Neuronal stem cell (in vitro differentiated cells): ENCODE data around the gene CSHL1.
"Not testable (repeated sequence)": the region's sequence is repeated elsewhere in the genome, so short reads cannot be mapped to it uniquely, and the experiment has no call there.

Experiments
- DNase-seq: peaks from one replicate; pipeline ENCODE4 v3.0.0-alpha.2; 2013; ENCODE audit warnings: low spot score
- H2AFZ ChIP-seq: one replicate; pipeline ENCODE4 v1.6.1; 2013; ENCODE audit warnings: mild to moderate bottlenecking, low read length, inconsistent platforms
- H2AK5ac ChIP-seq: 2 replicates; pipeline ENCODE4 v1.6.1; 2013; ENCODE audit warnings: low read depth, mild to moderate bottlenecking, inconsistent platforms, low read length, moderate library complexity, mixed read lengths
- H2BK120ac ChIP-seq: 2 replicates; pipeline ENCODE4 v1.6.1; 2013; ENCODE audit warnings: low read depth, mild to moderate bottlenecking, inconsistent platforms, low read length, moderate library complexity, mixed read lengths
- H2BK12ac ChIP-seq: one replicate; pipeline ENCODE4 v1.6.1; 2013; ENCODE audit warnings: low read length, inconsistent platforms
- H2BK15ac ChIP-seq: 2 replicates; pipeline ENCODE4 v1.6.1; 2013; ENCODE audit warnings: mild to moderate bottlenecking, low read length, inconsistent platforms, mixed read lengths
- H2BK5ac ChIP-seq: one replicate; pipeline ENCODE4 v1.6.1; 2013; ENCODE audit warnings: inconsistent platforms, mild to moderate bottlenecking, low read length, moderate library complexity
- H3K14ac ChIP-seq: one replicate; pipeline ENCODE4 v1.6.1; 2013; ENCODE audit warnings: low read length, inconsistent platforms
- H3K18ac ChIP-seq: 2 replicates; pipeline ENCODE4 v1.6.1; 2013; ENCODE audit warnings: low read length, inconsistent platforms
- H3K23ac ChIP-seq: 2 replicates; pipeline ENCODE4 v1.6.1; 2013; ENCODE audit warnings: low read depth, mild to moderate bottlenecking, mixed read lengths, low read length, inconsistent platforms; ENCODE audit not compliant: poor library complexity
- H3K27ac ChIP-seq: replicated peaks from 3 replicates; pipeline ENCODE4 v1.5.1; 2013; ENCODE audit warnings: low read length, inconsistent platforms
- H3K27me3 ChIP-seq, 3 experiments: 2 replicates each; pipeline ENCODE4 v1.6.1; 2013; ENCODE audit warnings: low read length in 3 of 3, mild to moderate bottlenecking in 2 of 3, inconsistent platforms in 1 of 3, low read depth in 1 of 3, mixed read lengths in 1 of 3, moderate library complexity in 1 of 3; ENCODE audit not compliant: control insufficient read depth in 3 of 3, insufficient read depth in 3 of 3
- H3K36me3 ChIP-seq, 2 donors: replicated peaks in 1 of 2; 2 replicates each; pipeline ENCODE4 v1.6.1; 2013; ENCODE audit warnings: low read length in 2 of 2; ENCODE audit not compliant: control insufficient read depth in 2 of 2, insufficient read depth in 2 of 2
- H3K4ac ChIP-seq: 2 replicates; pipeline ENCODE4 v1.6.1; 2013; ENCODE audit warnings: inconsistent platforms, mild to moderate bottlenecking, low read length, moderate library complexity
- H3K4me1 ChIP-seq, 2 donors: 1 replicate in 1 of 2; 2 replicates in 1 of 2; pipeline ENCODE4 v1.6.1; 2013; ENCODE audit warnings: low read length in 2 of 2, low read depth in 1 of 2; ENCODE audit not compliant: control insufficient read depth in 2 of 2, insufficient read depth in 1 of 2
- H3K4me2 ChIP-seq: one replicate; pipeline ENCODE4 v1.6.1; 2013; ENCODE audit warnings: mild to moderate bottlenecking, low read length, inconsistent platforms; ENCODE audit not compliant: insufficient read depth, poor library complexity, severe bottlenecking
- H3K4me3 ChIP-seq, 2 donors: 2 replicates each; pipeline ENCODE4 v1.5.1; 2013; ENCODE audit warnings: low read length in 2 of 2, mild to moderate bottlenecking in 2 of 2, inconsistent platforms in 1 of 2, moderate library complexity in 1 of 2
- H3K79me1 ChIP-seq: one replicate; pipeline ENCODE4 v1.6.1; 2013; ENCODE audit warnings: low read depth, mild to moderate bottlenecking, inconsistent platforms, low read length, moderate library complexity
- H3K9ac ChIP-seq: one replicate; pipeline ENCODE4 v1.6.1; 2013; ENCODE audit warnings: mild to moderate bottlenecking, low read depth, low read length, inconsistent platforms; ENCODE audit not compliant: poor library complexity
- H3K9me3 ChIP-seq, 2 donors: replicated peaks in 1 of 2; 2 replicates each; pipeline versions ENCODE3 to v1.6.1; 2013; ENCODE audit warnings: low read length in 2 of 2, mild to moderate bottlenecking in 2 of 2, inconsistent platforms in 1 of 2, low read depth in 1 of 2, mixed read lengths in 1 of 2, moderate library complexity in 1 of 2; ENCODE audit not compliant: control insufficient read depth in 2 of 2, insufficient read depth in 1 of 2
- H4K8ac ChIP-seq: one replicate; pipeline ENCODE4 v1.6.1; 2013; ENCODE audit warnings: low read depth, mild to moderate bottlenecking, inconsistent platforms, low read length, moderate library complexity
- H4K91ac ChIP-seq: one replicate; pipeline ENCODE4 v1.6.1; 2013; ENCODE audit warnings: low read length, low read depth, mild to moderate bottlenecking, inconsistent platforms; ENCODE audit not compliant: poor library complexity
- WGBS, 2 donors: extraction: QIAGEN DNeasy Blood & Tissue Kit; methylation state at CpG; one replicate each; pipeline ENCODE4 v1.1.7; 2013; ENCODE audit warnings: missing lambda C conversion rate in 2 of 2, mixed read lengths in 1 of 2; ENCODE audit not compliant: insufficient read length in 2 of 2, insufficient replicate concordance in 1 of 2; ENCODE audit errors: extremely low coverage in 2 of 2; 5-methylcytosine and 5-hydroxymethylcytosine counted together

The CSHL1 gene

DNA sequence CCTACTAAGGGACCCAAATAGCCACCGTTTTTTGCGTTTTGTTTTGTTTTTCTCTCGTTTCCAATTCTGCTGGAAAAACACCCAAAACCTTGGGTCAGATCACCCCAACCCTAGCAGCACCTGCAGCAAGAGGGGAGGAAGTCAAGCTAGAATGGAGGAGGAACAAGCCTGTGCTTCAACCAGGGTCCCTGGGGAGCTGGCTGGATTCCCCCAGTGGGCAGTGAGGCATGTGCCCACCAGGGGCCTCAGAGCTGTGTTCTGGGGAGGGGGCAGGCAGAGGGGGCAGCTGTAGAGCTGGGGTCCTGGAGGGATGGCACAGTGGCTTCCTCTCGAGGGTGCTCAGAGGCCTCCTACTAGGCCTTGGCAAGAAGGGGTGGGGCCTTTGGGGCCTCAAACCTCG, 14.6 kb upstream of the CSHL1 start:
- Histone ChIP-seq H2AFZ (no peak overlapping the region), H2BK15ac (no peak overlapping the region), H2BK5ac (no peak overlapping the region), H4K91ac (no peak overlapping the region), H2BK120ac (no peak overlapping the region), H3K9me3 (no peaks in the 10 kb centered on the region), H3K36me3 (no peaks in the 10 kb centered on the region), H3K4ac (no peak overlapping the region), H3K14ac (peak overlapping the region; percentile 21), H4K8ac (no peak overlapping the region), H3K27me3 (peaks cover 0 to 4% (median 0%) of the 10 kb centered on the region in 3 experiments), H3K79me1 (no peaks in the 10 kb centered on the region), H3K9ac (no peak overlapping the region), H3K27ac (no peak overlapping the region), H3K4me2 (no peak overlapping the region), H3K23ac (peak overlapping the region; percentile 12), H2AK5ac (peak overlapping the region; percentile 75), H3K4me3 (no peak overlapping the region), H3K18ac (peak overlapping the region; percentile 76), H3K4me1 (peaks cover 0 to 2% of the 10 kb centered on the region in 2 donors), H2BK12ac (no peak overlapping the region)
- WGBS, 2 donors: no CpG with 5 or more reads among the region's 5 CpGs
- DNase-seq: no peak

DNA sequence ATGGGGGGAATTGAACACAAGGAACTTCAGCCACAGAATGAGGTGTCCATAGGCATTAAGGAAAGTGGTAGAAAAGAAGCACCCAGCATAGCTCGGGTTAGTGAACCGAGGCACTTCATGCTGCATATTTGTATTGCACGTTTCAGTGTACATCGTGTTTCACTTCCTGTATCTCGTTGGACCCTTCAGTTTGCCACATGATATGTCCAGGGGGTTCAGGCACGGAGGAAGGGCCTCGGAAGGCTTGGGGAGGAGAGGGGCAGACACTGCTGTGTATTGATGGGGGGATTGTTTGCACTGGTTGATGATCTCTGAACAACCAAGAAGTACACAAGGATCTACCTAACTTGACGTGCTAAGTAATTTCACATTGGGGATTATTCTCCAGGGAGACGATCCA, 11.3 kb upstream of the CSHL1 start:
- not testable (repeated sequence) for H3K9me3 ChIP-seq, H3K4me2 ChIP-seq, H4K8ac ChIP-seq, H3K4ac ChIP-seq, H3K27ac ChIP-seq, H3K23ac ChIP-seq, H2AK5ac ChIP-seq, H3K79me1 ChIP-seq, H2BK5ac ChIP-seq, H4K91ac ChIP-seq, H2AFZ ChIP-seq, H2BK15ac ChIP-seq, H3K36me3 ChIP-seq, H3K18ac ChIP-seq, H2BK120ac ChIP-seq, H3K4me1 ChIP-seq, H3K9ac ChIP-seq, DNase-seq, H3K27me3 ChIP-seq, H2BK12ac ChIP-seq, H3K14ac ChIP-seq, H3K4me3 ChIP-seq
- WGBS, 2 donors: no CpG with 5 or more reads among the region's 9 CpGs

DNA sequence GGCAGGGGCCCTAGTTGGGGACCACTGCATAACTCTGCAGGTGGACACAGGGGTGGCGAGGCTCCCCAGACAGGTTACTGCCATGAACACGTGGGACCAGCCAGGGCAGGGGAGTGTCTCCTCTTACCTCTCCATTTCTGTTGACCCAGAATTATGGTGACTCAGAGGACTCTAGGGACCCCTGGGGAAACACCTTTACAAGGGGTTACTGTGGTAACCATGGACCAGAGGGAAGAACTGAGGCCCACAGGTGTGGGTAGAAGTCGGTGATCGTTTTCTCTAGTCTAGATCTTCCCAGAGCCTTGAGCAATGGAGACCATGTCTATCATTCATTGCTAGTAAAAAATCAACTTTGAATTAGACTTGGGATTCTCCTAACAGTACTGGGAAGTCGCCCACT, 9.7 kb upstream of the CSHL1 start:
- DNase-seq, H3K9me3 ChIP-seq, H3K4me1 ChIP-seq, H3K14ac ChIP-seq, H3K36me3 ChIP-seq, H2BK15ac ChIP-seq, H2AFZ ChIP-seq, H3K4me2 ChIP-seq, H3K27ac ChIP-seq, H4K8ac ChIP-seq, H3K27me3 ChIP-seq, H4K91ac ChIP-seq, H3K79me1 ChIP-seq, H3K4ac ChIP-seq, H2BK12ac ChIP-seq, H2BK120ac ChIP-seq, H2AK5ac ChIP-seq, H2BK5ac ChIP-seq, H3K9ac ChIP-seq, H3K18ac ChIP-seq, H3K23ac ChIP-seq, H3K4me3 ChIP-seq: not testable (repeated sequence)
- no CpG with 5 or more reads among the region's 5 CpGs for WGBS, 2 donors

GRCh38 chr17:63920050-63920449, 9.0 kb upstream of the CSHL1 start:
- not testable (repeated sequence) for DNase-seq, H3K27ac ChIP-seq, H3K14ac ChIP-seq, H3K9ac ChIP-seq, H2BK120ac ChIP-seq, H2BK15ac ChIP-seq, H3K4ac ChIP-seq, H4K91ac ChIP-seq, H2AK5ac ChIP-seq, H3K9me3 ChIP-seq, H3K4me1 ChIP-seq, H3K18ac ChIP-seq, H3K4me3 ChIP-seq, H2BK12ac ChIP-seq, H3K4me2 ChIP-seq, H3K79me1 ChIP-seq, H3K23ac ChIP-seq, H4K8ac ChIP-seq, H3K36me3 ChIP-seq, H2BK5ac ChIP-seq, H3K27me3 ChIP-seq, H2AFZ ChIP-seq
- no CpG with 5 or more reads among the region's 6 CpGs for WGBS, 2 donors
